ENCODE results near the gene UBAP1.
"Not testable (repeated sequence)": the region's sequence is repeated elsewhere in the genome, so short reads cannot be mapped to it uniquely, and the experiment has no call there.

Gene UBAP1

DNA sequence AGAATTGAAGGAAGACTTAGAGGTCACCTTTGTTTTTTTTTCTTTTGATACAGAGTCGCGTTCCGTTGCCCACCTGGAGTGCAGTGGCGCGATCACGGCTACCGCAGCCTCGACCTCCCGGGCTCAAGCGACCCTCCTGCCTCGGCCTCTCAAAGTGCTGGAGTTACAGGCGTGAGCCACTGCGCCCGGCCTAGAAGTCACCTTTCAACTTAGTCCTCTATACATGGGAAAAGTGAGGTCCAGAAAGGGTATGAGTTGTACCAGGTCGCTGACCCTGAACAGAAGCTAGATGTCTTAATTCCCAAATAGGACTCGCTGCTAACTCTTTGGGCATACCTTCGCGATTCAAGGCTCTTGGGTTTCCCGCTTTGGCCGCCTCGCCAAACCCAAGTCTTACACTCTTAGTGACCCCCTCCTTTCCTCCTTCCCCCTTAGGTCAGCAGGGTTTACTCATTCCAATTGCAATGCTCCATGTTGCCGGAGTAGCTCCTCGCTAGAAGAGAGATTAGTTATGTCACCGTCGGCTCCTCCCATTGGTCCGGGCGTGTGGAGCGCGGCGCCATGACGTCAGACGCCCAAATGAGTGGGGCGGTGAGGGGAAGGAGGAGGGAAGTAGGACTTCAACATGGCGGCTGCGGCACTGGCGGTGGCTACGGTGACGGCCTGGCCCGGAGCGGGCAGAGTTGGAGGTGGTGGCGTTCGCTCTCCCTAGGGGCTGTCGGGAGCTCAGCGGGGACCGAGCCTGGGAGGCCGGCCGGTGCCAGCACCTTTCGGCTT lies at the start of gene UBAP1:
UBAP1 (plus strand) TSS at position 608 of the 777 bp plus-strand sequence. CDS start 41,872 bp downstream, outside the sequence.
- peak; percentile 95 for DNase-seq

DNA sequence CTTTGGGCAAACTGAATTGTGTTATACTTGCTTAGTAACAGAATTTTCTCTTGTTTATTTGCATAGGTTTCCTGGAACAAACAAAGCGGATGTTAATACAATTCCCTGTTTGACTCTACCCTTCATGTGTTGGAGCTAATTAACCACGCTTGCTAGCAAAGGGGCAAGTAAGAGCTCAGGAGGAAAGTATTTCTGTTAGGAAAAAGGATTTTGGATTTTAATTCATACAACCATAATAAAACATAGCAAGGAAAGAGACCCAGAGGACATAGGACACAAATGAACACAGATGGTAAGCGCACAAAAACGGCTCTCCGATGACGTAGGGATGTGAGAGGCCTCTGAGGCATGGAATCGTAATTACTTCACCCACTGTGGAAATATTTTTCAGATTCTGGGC lies 47.3 kb upstream of the UBAP1 start:
- DNase-seq, result no peak

DNA sequence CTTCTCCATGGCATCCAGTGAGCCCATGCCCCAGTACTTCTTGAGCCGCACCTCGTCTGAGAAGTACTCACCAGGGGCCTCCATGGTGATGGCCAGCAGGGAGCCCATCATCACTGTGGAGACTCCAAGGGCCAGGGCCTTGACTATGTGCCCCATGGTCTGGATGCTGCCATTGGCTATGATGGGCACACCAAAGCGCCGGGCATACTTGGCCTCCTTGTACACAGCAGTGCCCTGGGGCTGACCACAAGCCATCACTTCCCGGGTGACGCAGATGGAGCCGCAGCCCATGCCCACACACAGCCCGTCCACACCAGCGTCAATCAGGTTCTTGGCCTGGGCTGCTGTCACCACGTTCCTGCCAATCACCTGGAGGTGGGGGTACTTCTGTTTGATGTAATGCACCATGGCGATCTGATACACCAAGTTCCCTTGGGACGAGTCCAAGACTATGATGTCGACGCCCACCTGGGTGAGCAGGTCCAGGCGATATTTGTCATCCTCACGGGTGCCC lies 45.4 kb upstream of the UBAP1 start:
- no peak for DNase-seq

DNA sequence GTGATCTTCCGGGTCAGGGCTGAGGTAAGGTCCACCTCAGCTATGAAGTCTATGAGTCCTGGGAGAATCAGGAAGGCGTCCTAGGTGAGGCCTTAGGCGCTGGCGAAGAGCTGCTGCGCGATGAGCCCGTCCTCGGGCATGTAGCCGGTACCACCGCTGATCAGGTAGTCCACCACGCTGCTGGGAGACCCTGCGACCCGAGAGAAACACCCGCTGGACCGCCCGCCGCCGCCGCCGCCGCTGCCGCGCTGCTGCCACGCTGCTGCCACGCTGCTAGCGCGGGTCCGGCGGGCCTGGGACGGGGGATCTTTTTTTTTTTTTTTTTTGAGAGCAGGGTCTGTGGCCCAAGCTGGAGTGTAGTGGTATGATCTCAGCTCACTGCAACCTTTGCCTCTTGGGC lies 44.3 kb upstream of the UBAP1 start:
- DNase-seq, result no peak

DNA sequence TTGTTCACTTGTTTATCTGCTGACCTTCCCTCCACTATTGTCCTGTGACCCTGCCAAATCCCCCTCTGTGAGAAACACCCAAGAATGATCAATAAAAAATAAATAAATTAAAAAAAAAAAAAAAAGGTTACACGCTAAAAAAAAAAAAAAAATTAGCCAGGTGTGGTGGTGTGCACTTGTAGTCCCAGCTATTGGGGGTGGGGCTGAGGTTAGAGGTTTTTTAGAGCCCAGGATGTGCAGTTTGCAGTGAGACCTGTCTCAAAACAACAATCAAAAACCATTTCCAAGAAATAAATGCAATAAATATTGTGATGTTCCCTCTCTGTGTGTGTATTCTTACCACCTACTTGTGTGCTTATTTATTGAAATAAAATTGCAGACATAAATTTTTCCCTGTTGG lies 40.2 kb upstream of the UBAP1 start:
- not testable (repeated sequence) for DNase-seq

DNA sequence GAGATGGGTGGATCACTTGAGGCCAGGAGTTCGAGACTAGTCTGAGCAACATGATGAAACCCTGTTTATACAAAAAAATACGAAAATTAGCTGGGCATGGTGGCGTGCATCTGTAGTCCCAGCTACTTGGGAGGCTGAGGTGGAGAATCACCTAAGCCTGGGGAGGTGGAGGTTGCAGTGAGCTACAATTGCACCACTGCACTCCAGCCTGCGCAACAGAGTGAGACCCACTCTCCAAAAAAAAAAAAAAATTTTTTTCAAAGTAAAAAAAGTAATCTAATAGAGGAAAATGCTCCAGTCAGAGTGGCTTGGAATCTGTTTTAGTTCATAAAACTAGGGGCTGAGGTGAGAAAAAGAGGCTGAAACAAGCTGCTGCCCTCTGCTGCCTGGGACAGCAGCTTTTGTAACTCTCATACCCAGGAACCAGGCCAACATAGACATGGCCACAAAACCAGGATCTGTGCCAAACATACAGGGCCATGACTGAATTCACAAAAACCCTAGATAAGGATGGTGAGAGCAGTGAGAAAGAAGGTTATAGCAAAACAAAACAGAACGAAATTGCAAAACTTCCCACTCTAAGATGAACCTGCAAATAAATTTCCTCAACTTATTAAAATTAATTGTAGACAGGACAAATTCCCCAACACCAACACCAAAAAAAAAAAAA lies 39.2 kb upstream of the UBAP1 start:
- no peak for DNase-seq

DNA sequence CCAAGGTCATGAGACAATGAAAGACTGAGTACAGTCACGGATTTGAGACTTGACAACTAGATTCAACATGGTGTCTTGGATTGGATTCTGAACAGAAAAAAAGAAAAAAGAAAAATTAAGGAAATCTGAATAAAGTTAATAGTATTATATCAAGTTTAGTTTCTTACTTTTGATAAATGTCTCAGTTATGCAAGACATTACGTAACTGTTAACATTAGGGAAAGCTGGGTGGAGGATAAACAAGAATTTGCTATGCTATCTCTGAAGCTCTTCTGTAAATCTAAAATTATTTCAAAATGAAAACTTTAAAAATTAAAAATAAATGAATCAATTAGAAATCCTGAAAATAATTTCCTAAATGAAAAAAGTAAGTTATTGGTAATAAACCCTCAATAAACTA lies 38.0 kb upstream of the UBAP1 start:
- no peak for DNase-seq

DNA sequence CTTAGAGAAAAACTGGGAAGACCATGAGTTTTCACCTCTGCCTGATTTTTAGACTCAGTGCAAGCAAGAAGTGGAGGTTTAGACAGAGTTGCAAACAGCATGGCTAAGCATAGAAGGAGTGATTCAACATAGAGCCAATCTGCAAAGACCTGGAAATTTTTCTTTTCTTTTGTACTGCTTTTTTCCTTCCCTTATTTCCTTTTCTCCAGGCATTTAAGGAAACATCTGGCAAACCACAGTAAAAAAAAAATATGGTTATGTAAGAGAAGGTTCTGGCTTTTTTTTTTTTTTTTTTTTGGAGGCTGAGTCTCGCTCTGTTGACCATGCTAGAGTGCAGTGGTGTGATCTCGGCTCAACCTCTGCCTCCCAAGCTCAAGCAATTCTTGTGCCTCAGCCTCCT lies 35.7 kb upstream of the UBAP1 start:
- DNase-seq, result no peak

DNA sequence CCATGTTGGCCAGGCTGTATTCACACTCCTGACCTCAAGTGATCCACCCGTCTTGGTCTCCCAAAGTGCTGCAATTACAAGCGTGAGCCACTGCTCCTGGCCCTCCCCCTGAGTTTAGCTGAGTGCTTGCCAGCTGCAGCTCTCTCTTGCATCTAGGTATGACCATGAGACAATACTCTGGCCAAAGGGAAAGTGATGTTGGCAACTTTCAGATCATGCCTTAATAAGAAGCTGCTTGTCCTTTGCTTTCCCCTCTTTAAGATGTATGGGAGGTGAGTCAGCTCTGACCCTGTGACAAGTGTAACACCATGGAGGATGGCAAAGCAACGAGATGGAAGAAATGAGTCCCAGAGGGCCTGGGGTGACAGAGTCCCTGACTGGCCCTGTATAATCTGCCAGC lies 33.7 kb upstream of the UBAP1 start:
- DNase-seq, result no peak

DNA sequence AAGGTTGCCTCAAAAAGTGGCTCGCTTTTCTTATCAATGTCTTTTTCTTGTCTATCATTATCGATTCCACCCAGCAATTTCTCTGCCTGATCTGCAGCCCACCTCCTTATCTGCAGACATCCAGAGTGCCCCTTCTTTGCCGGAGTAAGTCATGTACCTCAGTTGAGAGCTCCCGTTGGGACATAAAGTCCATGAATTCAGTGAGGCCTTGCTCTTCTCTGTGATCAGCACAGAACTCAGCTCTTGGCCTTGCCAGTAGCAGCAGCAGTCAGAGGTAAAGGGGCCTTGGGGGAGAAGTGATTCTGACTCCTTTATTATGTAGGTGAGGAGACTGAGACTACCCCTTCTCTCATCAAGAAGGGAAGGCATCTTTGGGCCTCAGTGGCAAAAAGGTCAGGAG lies 27.4 kb upstream of the UBAP1 start:
- DNase-seq, result no peak

DNA sequence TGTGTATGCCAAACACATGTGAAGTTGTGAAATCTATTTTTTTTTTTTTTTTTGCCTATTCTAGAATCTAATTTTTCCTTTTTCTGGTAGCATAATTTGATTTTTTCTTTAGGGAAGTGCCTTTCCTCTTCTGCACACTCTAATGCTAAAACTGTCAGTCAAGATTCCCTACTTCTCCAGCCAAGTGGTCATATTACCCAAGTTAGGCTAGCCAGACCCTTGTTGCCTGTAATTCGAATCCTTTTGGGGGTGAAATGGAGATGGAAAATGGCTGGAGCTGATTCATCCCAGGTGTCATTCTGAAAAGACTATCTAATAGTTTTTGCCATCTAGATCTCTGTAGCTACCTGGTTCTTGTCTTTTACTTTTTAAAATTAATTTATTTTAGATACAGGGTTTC lies 24.8 kb upstream of the UBAP1 start:
- DNase-seq, result no peak

DNA sequence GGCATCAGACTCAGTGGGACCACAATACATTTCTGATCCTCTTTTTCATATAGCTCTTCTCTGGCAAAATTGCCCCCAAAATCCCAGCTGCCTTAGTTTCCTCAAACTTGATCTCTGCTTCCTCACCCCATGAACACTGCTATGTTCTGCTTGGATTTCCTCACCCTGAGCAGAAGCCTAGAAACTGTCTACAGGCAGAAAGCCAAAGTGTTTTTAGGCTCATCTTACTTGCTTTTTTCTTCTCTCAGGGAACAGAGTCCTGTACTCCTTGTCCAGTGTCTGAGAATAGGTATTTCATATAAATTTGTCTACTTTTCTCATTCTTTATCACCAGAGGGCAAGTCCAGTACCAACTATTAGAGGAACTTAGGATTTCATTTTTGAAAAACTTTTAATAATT lies 21.5 kb upstream of the UBAP1 start:
- no peak for DNase-seq

DNA sequence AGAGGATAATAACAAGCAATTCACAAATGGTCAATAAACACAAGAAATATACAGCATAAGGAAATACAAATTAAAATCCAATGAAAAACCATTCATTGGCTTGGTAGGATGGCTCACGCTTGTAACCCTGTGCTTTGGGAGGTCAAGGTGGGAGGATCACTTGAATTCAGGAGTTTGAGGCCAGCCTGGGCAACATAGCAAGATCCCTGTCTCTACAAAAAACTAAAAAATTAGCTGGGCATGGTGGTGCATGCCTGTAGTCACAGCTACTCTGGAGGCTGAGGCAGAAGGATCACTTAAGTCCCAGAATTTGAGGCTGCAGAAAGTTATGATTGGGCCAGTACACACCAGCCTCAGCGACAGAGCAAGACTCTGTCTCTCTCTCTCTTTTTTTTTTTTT lies 20.9 kb upstream of the UBAP1 start:
- DNase-seq, result no peak

DNA sequence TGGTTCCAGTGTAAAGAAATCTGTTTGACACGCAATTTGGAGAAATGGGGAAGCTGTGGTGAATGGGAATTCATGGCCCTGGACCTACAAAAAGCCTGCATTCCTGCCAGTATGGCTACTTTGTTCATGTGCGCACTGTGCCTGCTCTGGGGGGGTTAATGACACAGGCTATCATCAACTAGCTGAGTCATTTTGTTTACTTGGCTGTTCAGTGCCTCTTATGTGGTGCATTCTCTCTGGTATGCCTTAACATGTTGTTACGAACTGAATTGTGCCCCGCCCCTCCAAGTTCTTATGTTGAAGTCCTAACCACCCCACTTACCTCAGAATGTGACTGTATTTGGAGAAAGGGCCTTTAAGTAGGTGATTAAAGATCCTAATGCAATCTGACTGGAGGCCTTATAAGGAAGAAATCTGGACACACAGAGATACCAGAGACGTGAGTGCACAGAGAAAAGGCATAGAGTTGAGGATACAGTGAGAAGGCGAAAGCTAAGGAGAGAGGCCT lies 20.4 kb upstream of the UBAP1 start:
- DNase-seq, result peak; percentile 58

DNA sequence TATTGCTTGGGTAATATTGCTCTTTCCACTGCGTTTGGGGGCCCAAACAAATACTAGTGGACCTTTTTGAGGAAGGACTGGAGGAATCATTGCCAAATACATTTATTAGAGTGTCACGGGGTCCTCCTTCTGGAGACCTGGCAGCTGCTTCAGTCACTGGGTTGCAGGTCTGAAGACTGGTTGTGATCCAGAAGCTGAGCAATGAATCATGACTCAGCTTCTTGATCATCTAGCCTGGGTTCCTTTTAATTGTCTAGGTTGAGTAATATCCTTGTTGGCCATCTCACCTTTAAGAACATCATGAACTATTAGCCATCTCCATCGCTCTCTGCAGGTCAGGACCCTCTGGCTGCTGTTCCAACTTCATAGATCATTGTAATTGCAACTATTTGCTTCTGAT lies 15.4 kb upstream of the UBAP1 start:
- no peak for DNase-seq

DNA sequence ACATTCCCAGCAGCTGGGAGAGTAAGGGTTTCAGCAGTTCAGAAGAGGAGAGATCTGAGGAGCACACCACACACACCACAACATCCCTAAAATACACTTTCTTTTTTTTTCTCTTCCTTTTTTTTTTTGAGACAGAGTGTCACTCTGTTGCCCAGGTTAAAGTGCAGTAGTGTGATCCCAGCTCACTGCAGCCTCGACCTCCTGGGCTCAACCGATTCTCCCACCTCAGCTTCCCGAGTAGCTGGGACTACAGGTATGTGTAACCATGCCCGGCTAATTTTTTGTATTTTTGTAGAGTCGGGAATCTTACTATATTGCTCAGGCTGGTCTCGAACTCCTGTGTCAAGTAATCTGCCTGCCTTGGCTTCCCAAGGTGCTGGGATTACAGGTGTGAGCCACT lies 9.7 kb upstream of the UBAP1 start:
- no peak for DNase-seq

DNA sequence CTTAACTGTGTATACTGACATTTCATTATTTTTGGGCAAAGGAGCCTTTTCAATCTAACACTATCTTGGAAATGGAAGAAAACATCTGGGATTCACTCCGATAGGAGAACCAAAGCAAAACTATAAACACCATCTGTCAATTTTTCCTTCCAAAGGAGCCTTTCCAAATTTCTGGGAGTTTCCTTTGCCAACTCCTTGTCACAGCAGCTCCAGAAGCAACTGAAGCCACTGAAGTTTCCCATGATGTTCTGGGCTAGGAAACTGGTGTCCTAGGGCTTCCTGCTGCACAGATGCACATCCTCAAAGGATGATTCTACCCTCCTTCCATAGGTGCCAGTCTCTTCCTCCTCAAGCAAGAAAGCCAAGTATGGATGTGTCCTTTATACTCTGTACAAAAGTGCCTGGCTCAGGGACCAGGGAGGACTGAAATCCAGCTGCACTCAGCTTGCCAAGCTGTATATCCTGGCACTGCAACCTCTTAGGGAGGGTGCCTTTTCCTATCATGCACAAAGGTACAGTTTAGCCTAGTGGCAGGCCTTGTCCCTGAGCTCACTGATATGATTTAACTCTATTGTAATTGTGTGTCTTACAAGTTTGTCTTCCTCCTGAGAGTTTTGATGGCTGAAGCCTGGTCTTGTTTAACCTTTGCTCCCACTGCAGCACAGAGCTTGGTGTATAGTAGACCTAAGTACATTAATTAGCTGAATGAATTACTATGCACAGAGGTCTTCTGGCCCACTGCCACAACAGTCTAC lies 8.4 kb upstream of the UBAP1 start:
- DNase-seq, result no peak

DNA sequence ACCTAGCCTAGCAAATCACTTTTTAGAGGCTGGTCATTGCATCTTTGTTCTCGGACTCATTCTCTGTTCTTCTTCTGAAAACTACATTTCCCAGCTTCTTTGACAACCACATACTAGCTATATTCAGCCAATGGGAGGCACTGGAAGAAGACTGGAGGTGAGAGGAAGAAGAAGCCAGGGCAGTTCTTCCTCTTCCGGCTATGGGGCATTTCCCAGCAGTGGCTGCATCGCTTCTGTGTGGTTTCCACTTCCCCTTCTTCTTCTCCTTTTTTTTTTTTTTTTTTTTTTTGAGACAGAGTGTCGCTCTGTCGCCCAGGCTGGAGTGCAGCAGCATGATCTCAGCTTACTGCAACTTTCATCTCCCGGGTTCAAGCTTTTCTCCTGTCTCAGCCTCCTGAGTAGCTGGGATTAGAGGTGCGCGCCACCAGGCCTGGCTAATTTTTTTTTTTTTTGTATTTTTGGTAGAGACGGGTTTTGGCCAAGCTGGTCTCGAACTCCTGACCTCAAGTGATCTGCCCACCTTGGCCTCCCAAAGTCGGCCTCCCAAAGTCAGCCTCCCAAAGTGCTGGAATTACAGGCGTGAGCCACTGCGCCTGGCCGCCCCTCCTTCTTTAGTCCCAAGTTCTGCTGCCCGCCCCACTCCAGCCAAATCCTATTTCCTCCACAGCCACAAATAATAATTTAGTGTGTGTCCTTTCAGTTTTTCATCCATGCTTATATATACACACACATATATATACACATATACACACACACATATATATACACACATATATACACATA lies 6.9 kb upstream of the UBAP1 start:
- no peak for DNase-seq

DNA sequence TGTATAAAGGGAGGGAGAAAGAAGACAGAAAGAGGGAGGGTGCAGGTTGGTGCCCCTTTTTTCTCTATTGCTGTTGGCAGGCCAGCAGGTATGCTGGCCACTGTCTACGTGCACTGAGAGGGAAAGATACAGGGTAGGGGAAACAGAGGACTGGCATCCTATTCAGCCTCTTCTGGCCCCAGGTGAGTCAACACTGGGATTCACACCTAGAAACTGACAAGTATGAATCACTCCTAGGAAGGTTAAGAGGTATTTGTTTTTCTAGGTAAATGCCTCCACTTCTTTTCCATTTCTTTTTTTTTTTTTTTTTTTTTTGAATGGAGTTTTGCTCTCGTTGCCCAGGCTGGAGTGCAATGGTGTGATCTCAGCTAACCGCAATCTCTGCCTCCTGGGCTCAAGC lies 2.8 kb upstream of the UBAP1 start:
- DNase-seq, result no peak

DNA sequence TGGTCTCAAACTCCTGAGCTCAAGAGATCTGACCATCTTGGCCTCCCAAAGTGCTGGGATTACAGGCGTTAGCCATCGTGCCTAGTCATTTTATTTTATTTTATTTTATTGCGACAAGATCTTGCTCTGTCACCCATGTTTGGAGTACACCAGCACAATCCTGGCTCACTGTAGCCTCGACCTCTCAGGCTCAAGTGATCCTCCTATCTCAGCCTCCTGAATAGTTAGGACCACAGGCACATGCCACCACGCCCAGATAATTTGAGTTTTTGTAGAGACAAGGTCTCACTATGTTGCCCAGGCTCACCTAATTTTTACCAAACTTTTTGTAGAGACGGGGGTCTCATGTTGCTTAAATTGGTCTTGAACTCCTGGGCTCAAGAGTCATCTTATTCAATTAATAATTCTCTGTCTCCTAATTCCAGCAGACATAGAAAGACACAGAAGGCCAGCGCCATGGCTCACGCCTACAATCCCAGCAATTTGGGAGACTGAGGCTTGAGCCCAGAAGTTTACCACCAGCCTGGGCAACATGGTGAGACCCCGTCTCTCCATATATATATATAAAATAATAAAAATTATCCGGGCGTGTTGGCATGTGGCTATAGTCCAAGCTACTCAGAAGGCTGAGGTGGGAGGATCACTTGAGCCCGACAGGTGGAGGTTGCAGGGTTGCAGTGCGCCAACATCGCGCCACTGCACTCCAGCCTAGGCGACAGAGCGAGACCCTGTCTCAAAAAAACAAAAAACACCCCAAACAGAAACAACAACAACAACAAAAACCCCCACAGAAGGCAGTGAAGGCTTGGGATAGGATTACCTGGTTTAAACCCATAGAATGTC lies 1.0 kb upstream of the UBAP1 start:
- DNase-seq, result no peak

DNA sequence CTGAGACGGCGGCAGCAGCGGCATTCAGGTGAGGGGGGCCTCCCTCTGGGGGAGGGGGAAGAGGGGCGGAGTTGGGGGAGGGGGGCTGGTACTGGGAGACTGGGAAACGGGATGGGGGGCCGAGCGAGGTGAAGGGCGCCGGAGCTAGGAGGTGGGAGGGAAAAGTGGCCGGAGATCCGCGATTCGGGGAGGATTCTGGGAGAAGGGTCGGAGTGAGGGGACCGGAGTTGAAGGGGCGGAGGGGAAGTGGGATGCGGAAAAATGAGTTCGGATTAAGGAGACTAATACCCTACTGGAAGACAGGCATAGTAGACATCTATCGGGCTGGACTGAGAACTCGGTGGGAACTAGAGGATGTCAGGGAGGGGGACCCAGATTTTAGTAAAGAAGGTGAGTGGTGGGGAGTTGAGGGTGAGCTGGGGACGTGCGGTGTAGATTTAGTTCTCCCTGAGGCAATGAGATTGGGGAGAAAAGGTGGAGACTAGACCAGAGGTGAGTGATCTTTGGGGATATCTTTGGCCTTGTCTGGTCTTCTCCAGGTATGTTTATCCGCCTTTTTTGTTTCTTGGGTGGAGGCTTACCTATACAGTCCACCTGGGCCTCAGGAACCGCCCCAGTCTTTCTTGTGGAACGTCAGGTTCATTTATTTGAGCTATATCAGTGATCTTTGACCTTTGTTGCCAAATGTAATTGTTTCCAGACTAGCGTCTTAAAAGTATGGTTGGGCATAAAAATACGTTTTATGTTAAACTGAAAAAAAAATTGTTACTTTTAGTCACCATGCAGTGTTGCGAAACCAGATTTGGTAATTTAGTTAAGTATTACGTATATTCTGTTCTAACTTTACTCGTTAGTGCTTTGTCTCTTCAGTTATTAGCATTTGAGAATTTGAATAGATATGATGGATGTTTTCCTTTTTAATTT lies 632 bp downstream of the UBAP1 start:
- peak; percentile 55 for DNase-seq
